Mesenchymal stem cell (in vitro differentiated cells and primary cell): ENCODE data around the gene NOL4. TPM values are rescaled to one million over a fixed set of nuclear protein-coding genes. Genes with fewer than 3 reads are reported as not detected.
A peak's percentile ranks its signal among the peaks of the same experiment; 100 is the strongest.
"Not testable (repeated sequence)": the region's sequence is repeated elsewhere in the genome, so short reads cannot be mapped to it uniquely, and the experiment has no call there.

Experiments
- DNase-seq: peaks from one replicate; pipeline ENCODE4 v3.0.0-alpha.2; 2013
- H2AFZ ChIP-seq: one replicate; pipeline ENCODE4 v1.6.1; 2013; ENCODE audit warnings: low read depth, mild to moderate bottlenecking, control low read depth, inconsistent platforms, low read length, moderate library complexity
- H2AK5ac ChIP-seq: 2 replicates; pipeline ENCODE4 v1.6.1; 2013; ENCODE audit warnings: low read length, moderate library complexity, mild to moderate bottlenecking, inconsistent platforms; ENCODE audit not compliant: severe bottlenecking
- H2BK120ac ChIP-seq: one replicate; pipeline ENCODE4 v1.6.1; 2013; ENCODE audit warnings: low read depth, mild to moderate bottlenecking, inconsistent platforms, low read length, moderate library complexity
- H2BK12ac ChIP-seq, 2 experiments: one replicate each; pipeline ENCODE4 v1.6.1; 2013; ENCODE audit warnings: inconsistent platforms in 2 of 2, low read length in 2 of 2, mild to moderate bottlenecking in 2 of 2, moderate library complexity in 2 of 2, control low read depth in 1 of 2
- H2BK15ac ChIP-seq: one replicate; pipeline ENCODE4 v1.6.1; 2013; ENCODE audit warnings: mild to moderate bottlenecking, low read depth, inconsistent platforms; ENCODE audit not compliant: poor library complexity, severe bottlenecking
- H2BK5ac ChIP-seq: 2 replicates; pipeline ENCODE4 v1.6.1; 2013; ENCODE audit warnings: low read depth, mild to moderate bottlenecking, low read length, control low read depth, inconsistent platforms; ENCODE audit not compliant: poor library complexity, severe bottlenecking
- H3K14ac ChIP-seq, 2 experiments: one replicate each; pipeline ENCODE4 v1.6.1; 2013; ENCODE audit warnings: inconsistent platforms in 2 of 2, low read length in 2 of 2, control low read depth in 1 of 2, mild to moderate bottlenecking in 1 of 2, moderate library complexity in 1 of 2
- H3K18ac ChIP-seq, 2 experiments: one replicate each; pipeline ENCODE4 v1.6.1; 2013; ENCODE audit warnings: inconsistent platforms in 2 of 2, low read length in 2 of 2, control low read depth in 1 of 2, low read depth in 1 of 2, mild to moderate bottlenecking in 1 of 2
- H3K23ac ChIP-seq, 2 experiments: one replicate each; pipeline ENCODE4 v1.6.1; 2013; ENCODE audit warnings: inconsistent platforms in 2 of 2, low read length in 2 of 2, mild to moderate bottlenecking in 2 of 2, moderate library complexity in 2 of 2, control low read depth in 1 of 2
- H3K27ac ChIP-seq: 2 replicates; pipeline ENCODE4 v1.5.1; 2013; ENCODE audit warnings: mild to moderate bottlenecking, moderate library complexity, low read length, control low read depth, inconsistent platforms; ENCODE audit not compliant: poor library complexity, severe bottlenecking
- H3K27me3 ChIP-seq, 2 experiments: 2 replicates each; pipeline versions ENCODE4 v1.6.1 to v1.7.0; 2013; ENCODE audit warnings: low read length in 2 of 2, mild to moderate bottlenecking in 2 of 2, moderate library complexity in 2 of 2, control low read depth in 1 of 2, inconsistent platforms in 1 of 2; ENCODE audit not compliant: control insufficient read depth in 1 of 2, insufficient read depth in 1 of 2
- H3K36me3 ChIP-seq, 2 experiments: 2 replicates each; pipeline versions ENCODE4 v1.6.1 to v1.7.0; 2013; ENCODE audit warnings: low read length in 2 of 2, control low read depth in 1 of 2, inconsistent platforms in 1 of 2, low read depth in 1 of 2, mild to moderate bottlenecking in 1 of 2; ENCODE audit not compliant: insufficient read depth in 2 of 2, control insufficient read depth in 1 of 2
- H3K4ac ChIP-seq, 2 experiments: one replicate each; pipeline ENCODE4 v1.6.1; 2013; ENCODE audit warnings: inconsistent platforms in 2 of 2, low read length in 2 of 2, mild to moderate bottlenecking in 2 of 2, moderate library complexity in 2 of 2, control low read depth in 1 of 2, low read depth in 1 of 2
- H3K4me1 ChIP-seq: 2 replicates; pipeline ENCODE4 v1.6.1; 2013; ENCODE audit warnings: low read depth, low read length, control low read depth; ENCODE audit not compliant: control insufficient read depth, insufficient read depth
- H3K4me2 ChIP-seq: 2 replicates; pipeline ENCODE4 v1.6.1; 2013; ENCODE audit warnings: low read length, mild to moderate bottlenecking, inconsistent platforms; ENCODE audit not compliant: poor library complexity, severe bottlenecking
- H3K4me3 ChIP-seq, 2 experiments: 2 replicates each; pipeline versions ENCODE4 v1.5.1 to v1.7.0; 2013; ENCODE audit warnings: low read length in 2 of 2, mild to moderate bottlenecking in 2 of 2, control low read depth in 1 of 2, low read depth in 1 of 2; ENCODE audit not compliant: insufficient read depth in 1 of 2
- H3K79me1 ChIP-seq: replicated peaks from 2 replicates; pipeline ENCODE4 v1.6.1; 2013; ENCODE audit warnings: mild to moderate bottlenecking, control low read depth, low read length, inconsistent platforms; ENCODE audit not compliant: poor library complexity, severe bottlenecking
- H3K9ac ChIP-seq: 2 replicates; pipeline ENCODE4 v1.7.0; 2013; ENCODE audit warnings: mild to moderate bottlenecking, low read length, moderate library complexity
- H3K9me3 ChIP-seq: 2 replicates; pipeline ENCODE4 v1.7.0; 2013; ENCODE audit warnings: mild to moderate bottlenecking, low read length; ENCODE audit not compliant: control insufficient read depth
- H4K8ac ChIP-seq: one replicate; pipeline ENCODE4 v1.6.1; 2013; ENCODE audit warnings: inconsistent platforms, mild to moderate bottlenecking, low read length, moderate library complexity
- H4K91ac ChIP-seq: one replicate; pipeline ENCODE4 v1.6.1; 2013; ENCODE audit warnings: mild to moderate bottlenecking, low read length, inconsistent platforms
- WGBS: methylation state at CpG from one replicate; pipeline ENCODE4 v1.1.7; 2013; ENCODE audit warnings: mixed read lengths; 5-methylcytosine and 5-hydroxymethylcytosine counted together
- polyA plus RNA-seq, 2 experiments: library from polyadenylated mRNA; stranded (reverse); fragments of 200-250 nt; gene quantifications; one replicate each; pipeline ENCODE4 v1.2.3, GENCODE V29; 2013

NOL4 gene, protein sequence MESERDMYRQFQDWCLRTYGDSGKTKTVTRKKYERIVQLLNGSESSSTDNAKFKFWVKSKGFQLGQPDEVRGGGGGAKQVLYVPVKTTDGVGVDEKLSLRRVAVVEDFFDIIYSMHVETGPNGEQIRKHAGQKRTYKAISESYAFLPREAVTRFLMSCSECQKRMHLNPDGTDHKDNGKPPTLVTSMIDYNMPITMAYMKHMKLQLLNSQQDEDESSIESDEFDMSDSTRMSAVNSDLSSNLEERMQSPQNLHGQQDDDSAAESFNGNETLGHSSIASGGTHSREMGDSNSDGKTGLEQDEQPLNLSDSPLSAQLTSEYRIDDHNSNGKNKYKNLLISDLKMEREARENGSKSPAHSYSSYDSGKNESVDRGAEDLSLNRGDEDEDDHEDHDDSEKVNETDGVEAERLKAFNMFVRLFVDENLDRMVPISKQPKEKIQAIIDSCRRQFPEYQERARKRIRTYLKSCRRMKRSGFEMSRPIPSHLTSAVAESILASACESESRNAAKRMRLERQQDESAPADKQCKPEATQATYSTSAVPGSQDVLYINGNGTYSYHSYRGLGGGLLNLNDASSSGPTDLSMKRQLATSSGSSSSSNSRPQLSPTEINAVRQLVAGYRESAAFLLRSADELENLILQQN
- polyA plus RNA-seq (2013, experiment 1 of 2) = not detected
- not detected for polyA plus RNA-seq (2013, experiment 2 of 2)

DNA sequence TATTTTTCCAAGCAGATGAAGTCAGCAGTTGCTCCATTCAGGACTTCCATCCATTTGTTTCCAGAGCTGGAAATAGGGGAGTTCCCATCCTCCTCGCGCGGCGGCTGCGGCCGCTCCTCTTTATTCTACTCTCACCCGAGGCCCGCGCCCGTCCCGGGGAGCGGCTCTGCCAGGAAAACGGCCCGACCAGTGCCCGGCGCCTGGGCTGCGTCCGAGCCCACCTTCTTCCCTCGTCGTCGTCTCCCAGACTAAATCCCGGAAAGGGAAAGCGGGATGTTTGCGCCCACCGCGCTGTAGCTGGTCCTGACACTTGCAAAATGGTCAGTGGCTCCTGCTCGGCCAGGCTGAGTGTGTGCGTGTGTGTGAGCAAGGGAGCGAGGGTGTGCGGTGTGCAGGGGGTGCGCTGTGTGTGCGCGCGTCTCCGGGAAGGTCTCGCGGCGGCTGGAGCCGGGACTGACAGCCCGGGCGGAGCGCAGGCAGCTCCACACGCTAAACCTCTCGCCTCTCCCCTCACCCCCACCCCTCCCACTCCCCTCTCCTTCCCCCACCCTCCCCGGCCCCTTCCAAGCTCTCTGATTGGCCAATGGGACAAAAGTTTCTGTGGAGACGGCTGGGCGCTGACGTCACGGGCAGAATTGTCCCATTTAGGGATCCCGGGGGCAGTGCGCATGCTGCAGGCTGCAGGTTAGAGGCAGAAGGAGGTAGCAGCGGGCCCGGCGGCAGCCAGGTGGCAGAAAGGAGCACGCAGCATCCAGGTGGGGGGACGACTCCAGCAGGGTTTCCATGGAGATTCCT lies at the start of gene NOL4:
Gene NOL4, minus strand, starts transcription at position 491 of the 795 bp plus-strand sequence. CDS start 1,660 bp downstream, outside the sequence.
- H3K79me1 ChIP-seq = no peaks in the 10 kb centered on the region
- no peak within 1 kb of the TSS for H3K23ac ChIP-seq
- no peak within 1 kb of the TSS for H3K18ac ChIP-seq
- peak within 1 kb of the TSS; percentile 99 for H3K4me2 ChIP-seq
- no peaks in the 10 kb centered on the region for H3K36me3 ChIP-seq
- H2BK15ac ChIP-seq = no peak within 1 kb of the TSS
- H3K27me3 ChIP-seq = peaks cover 32 to 90% of the 10 kb centered on the region in 2 experiments
- H2BK12ac ChIP-seq = no peak within 1 kb of the TSS
- no peak within 1 kb of the TSS for H2AK5ac ChIP-seq
- no peak within 1 kb of the TSS for H4K91ac ChIP-seq
- no peak within 1 kb of the TSS for H2BK120ac ChIP-seq
- no peak within 1 kb of the TSS for H3K9ac ChIP-seq
- H2BK5ac ChIP-seq = no peak within 1 kb of the TSS
- WGBS = under 1% methylated on average over 37 of the region's 56 CpGs
- no peak within 1 kb of the TSS for H3K27ac ChIP-seq
- peaks cover 23% of the 10 kb centered on the region for H3K4me1 ChIP-seq
- no peak within 1 kb of the TSS for H4K8ac ChIP-seq
- H2AFZ ChIP-seq = peak within 1 kb of the TSS; percentile 40
- no peaks in the 10 kb centered on the region for H3K9me3 ChIP-seq
- no peak within 1 kb of the TSS for H3K4ac ChIP-seq
- DNase-seq = peak; percentile 35
- peak within 1 kb of the TSS; percentile 61 to 76 for H3K4me3 ChIP-seq
- H3K14ac ChIP-seq = no peak within 1 kb of the TSS

DNA sequence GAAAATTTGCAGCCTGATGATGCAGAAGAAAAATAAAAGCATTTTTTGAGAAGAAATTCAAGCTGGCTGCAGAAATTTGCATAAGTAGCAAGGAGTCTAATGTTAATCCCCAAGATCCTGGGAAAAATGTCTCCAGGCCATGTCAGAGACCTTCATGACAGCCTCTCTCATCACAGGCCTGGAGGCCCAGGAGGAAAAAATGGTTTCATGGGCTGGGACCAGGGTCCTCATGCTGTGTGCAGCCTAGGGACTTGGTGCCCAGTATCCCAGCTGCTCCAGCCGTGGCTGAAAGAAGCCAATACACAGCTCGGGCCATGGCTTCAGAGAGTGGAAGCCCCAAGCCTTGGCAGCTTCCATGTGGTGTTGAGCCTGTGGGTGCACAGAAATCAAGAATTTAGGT lies 41.3 kb upstream of the NOL4 start:
- DNase-seq, H2BK12ac ChIP-seq, H3K9me3 ChIP-seq, H3K36me3 ChIP-seq, H2BK5ac ChIP-seq, H2BK120ac ChIP-seq, H2BK15ac ChIP-seq, H2AK5ac ChIP-seq, H3K23ac ChIP-seq, H3K4me1 ChIP-seq, H3K4me2 ChIP-seq, H3K4me3 ChIP-seq, H3K18ac ChIP-seq, H3K79me1 ChIP-seq, H3K9ac ChIP-seq, H3K14ac ChIP-seq, H2AFZ ChIP-seq, H3K27me3 ChIP-seq, H4K8ac ChIP-seq, H3K27ac ChIP-seq, H3K4ac ChIP-seq, H4K91ac ChIP-seq: not testable (repeated sequence)
- WGBS = 57% methylated on average over 2 of the region's 2 CpGs

DNA sequence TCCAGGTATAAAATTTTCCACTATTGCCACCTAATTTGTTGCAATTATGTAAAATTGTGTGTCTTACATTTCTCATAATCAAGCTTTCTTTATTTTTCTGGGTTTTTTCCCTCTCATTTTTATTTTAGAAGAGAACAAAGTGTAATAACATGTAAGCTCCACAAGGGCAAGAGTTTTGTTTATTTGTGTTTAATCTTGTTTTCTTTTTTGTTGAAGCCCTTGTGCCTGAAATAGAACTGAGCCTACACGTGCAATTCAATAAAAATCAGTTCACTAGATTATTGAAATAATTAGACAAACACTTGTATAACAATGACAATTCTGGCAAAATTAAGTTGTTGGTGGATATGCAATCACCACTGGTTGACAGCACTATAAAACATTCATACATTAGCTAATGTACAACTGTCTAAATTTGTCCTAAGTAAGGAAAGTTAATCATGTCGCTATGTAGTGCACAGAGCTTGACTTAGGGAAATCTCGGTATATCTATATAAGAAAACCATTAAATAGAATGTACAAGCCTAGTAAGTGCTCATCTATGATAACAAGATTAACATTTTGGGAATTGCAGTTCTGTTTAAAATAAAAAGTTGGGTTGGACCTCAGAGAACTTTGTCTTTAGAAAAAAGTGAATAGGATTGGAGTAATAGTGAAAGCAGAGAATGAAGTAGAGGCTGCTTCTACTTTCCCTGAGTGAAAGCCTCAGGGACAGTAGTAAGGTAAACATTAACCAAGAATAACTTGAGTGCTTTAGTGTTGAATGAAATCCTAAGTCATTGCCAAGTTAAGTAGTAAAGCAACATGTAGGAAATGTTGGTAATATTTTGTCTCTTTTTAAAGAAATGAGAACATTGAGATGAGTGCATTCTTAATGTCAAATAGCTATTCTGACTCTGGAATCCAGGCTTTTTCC lies 37.4 kb upstream of the NOL4 start:
- H3K18ac ChIP-seq = no peak overlapping the region
- H3K14ac ChIP-seq = no peak overlapping the region
- no peak overlapping the region for H2BK12ac ChIP-seq
- no peaks in the 10 kb centered on the region for H3K79me1 ChIP-seq
- no peaks in the 10 kb centered on the region for H3K4me1 ChIP-seq
- no peak overlapping the region for H4K8ac ChIP-seq
- H3K36me3 ChIP-seq = no peaks in the 10 kb centered on the region
- no peak overlapping the region for H2AK5ac ChIP-seq
- H3K9me3 ChIP-seq = peaks cover 7% of the 10 kb centered on the region
- no peak overlapping the region for H2AFZ ChIP-seq
- H3K27me3 ChIP-seq = no peaks in the 10 kb centered on the region
- H3K23ac ChIP-seq = no peak overlapping the region
- 80% methylated on average over 1 of the region's 3 CpGs for WGBS
- no peak overlapping the region for H2BK15ac ChIP-seq
- no peak overlapping the region for H3K4me2 ChIP-seq
- no peak overlapping the region for H3K4me3 ChIP-seq
- no peak for DNase-seq
- H2BK5ac ChIP-seq = no peak overlapping the region
- no peak overlapping the region for H4K91ac ChIP-seq
- peak overlapping the region; percentile 38 for H3K27ac ChIP-seq
- no peak overlapping the region for H3K9ac ChIP-seq
- no peak overlapping the region for H2BK120ac ChIP-seq
- no peak overlapping the region for H3K4ac ChIP-seq
